ENCODE results near the gene ATL3. TPM values are rescaled to one million over a fixed set of nuclear protein-coding genes. Genes with fewer than 3 reads are reported as not detected.
A peak's percentile ranks its signal among the peaks of the same experiment; 100 is the strongest.
"Not testable (repeated sequence)": the region's sequence is repeated elsewhere in the genome, so short reads cannot be mapped to it uniquely, and the experiment has no call there.

Gene ATL3
- total RNA-seq, 1 experiment from 2014 or later, result 51.0 TPM

- Histone ChIP-seq H3K9me2 (replicated peaks; ENCODE audit: low read length) (no peaks in the 10 kb centered on the region), H3K9ac (ENCODE audit: low read length) (no peak overlapping the region), H3K9me3 (ENCODE audit: low read length) (no peaks in the 10 kb centered on the region), H3K4me3 (ENCODE audit: low read length) (no peak overlapping the region), H3K27ac (ENCODE audit: low read length) (no peak overlapping the region), H3K36me3 (ENCODE audit: low read depth, low read length) (peaks cover 43% of the 10 kb centered on the region), H3K79me2 (ENCODE audit: low read length) (no peaks in the 10 kb centered on the region), H2AFZ (ENCODE audit: low read length) (no peak overlapping the region), H3K4me1 (ENCODE audit: insufficient read depth, low read length) (no peaks in the 10 kb centered on the region), H3F3A (ENCODE audit: low read length, unreplicated experiment) (no peaks in the 10 kb centered on the region), H4K20me1 (ENCODE audit: low read length) (no peaks in the 10 kb centered on the region), H3K27me3 (ENCODE audit: low read length) (no peaks in the 10 kb centered on the region), H3K4me2 (ENCODE audit: low read length) (no peak overlapping the region)
- ChIA-PET POLR2A (ENCODE audit: unreplicated experiment) (no interaction called here), CTCF (no interaction called here)
- TF ChIP-seq CTCF (conservative IDR thresholded peaks at IDR 0.05; ENCODE audit: low read depth, low read length), result no peak
- TF ChIP-seq EZH2 (IDR thresholded peaks at IDR 0.05; ENCODE audit: low read length, unreplicated experiment), result no peak
- no TSS peak for BruUV-seq (replicated peaks)
- intact Hi-C loops (cut with micrococcal nuclease), result no loop called here
- no peak for DNase-seq
- ATAC-seq, result no peak
Observed at GRCh38 chr11:63643205-63643604, 28.0 kb downstream of the ATL3 start.

- POLR2A ChIA-PET (ENCODE audit: unreplicated experiment), result no interaction called here
- no peak overlapping the region for H3K4me2 ChIP-seq (ENCODE audit: low read length)
- H3K4me1 ChIP-seq (ENCODE audit: insufficient read depth, low read length), result no peaks in the 10 kb centered on the region
- no peak overlapping the region for H3K27ac ChIP-seq (ENCODE audit: low read length)
- CTCF ChIA-PET, result no interaction called here
- H3F3A ChIP-seq (ENCODE audit: low read length, unreplicated experiment), result no peaks in the 10 kb centered on the region
- H2AFZ ChIP-seq (ENCODE audit: low read length), result no peak overlapping the region
- ATAC-seq (peak; percentile 46), DNase-seq (no peak)
- TF ChIP-seq CTCF (conservative IDR thresholded peaks at IDR 0.05; ENCODE audit: low read depth, low read length) (peak; percentile 47), EZH2 (IDR thresholded peaks at IDR 0.05; ENCODE audit: low read length, unreplicated experiment) (no peak)
- BruUV-seq (replicated peaks), result no TSS peak
- H3K9ac ChIP-seq (ENCODE audit: low read length), result no peak overlapping the region
- intact Hi-C loops (cut with micrococcal nuclease), result no loop called here
- no peaks in the 10 kb centered on the region for H3K9me2 ChIP-seq (replicated peaks; ENCODE audit: low read length)
- H3K4me3 ChIP-seq (ENCODE audit: low read length), result no peak overlapping the region
- H3K9me3 ChIP-seq (ENCODE audit: low read length), result no peaks in the 10 kb centered on the region
- H3K27me3 ChIP-seq (ENCODE audit: low read length), result no peaks in the 10 kb centered on the region
- no peaks in the 10 kb centered on the region for H3K79me2 ChIP-seq (ENCODE audit: low read length)
- H3K36me3 ChIP-seq (ENCODE audit: low read depth, low read length), result peaks cover 45% of the 10 kb centered on the region
- no peaks in the 10 kb centered on the region for H4K20me1 ChIP-seq (ENCODE audit: low read length)
Observed at GRCh38 chr11:63641727-63642126, 29.4 kb downstream of the ATL3 start.

- Histone ChIP-seq H3K4me2 (ENCODE audit: low read length) (no peak overlapping the region), H3K79me2 (ENCODE audit: low read length) (no peaks in the 10 kb centered on the region), H3K4me3 (ENCODE audit: low read length) (no peak overlapping the region), H3K27me3 (ENCODE audit: low read length) (no peaks in the 10 kb centered on the region), H3K4me1 (ENCODE audit: insufficient read depth, low read length) (no peaks in the 10 kb centered on the region), H4K20me1 (ENCODE audit: low read length) (no peaks in the 10 kb centered on the region), H3K9ac (ENCODE audit: low read length) (no peak overlapping the region), H3K9me2 (replicated peaks; ENCODE audit: low read length) (no peaks in the 10 kb centered on the region), H3F3A (ENCODE audit: low read length, unreplicated experiment) (no peaks in the 10 kb centered on the region), H2AFZ (ENCODE audit: low read length) (no peak overlapping the region), H3K27ac (ENCODE audit: low read length) (no peak overlapping the region), H3K36me3 (ENCODE audit: low read depth, low read length) (peaks cover 57% of the 10 kb centered on the region), H3K9me3 (ENCODE audit: low read length) (no peaks in the 10 kb centered on the region)
- ATAC-seq (no peak), DNase-seq (peak; percentile 64)
- no peak for TF ChIP-seq EZH2 (IDR thresholded peaks at IDR 0.05; ENCODE audit: low read length, unreplicated experiment)
- peak; percentile 73 for TF ChIP-seq CTCF (conservative IDR thresholded peaks at IDR 0.05; ENCODE audit: low read depth, low read length)
- intact Hi-C loops (cut with micrococcal nuclease), result loop anchor here (1.0 to 10.0 kb wide), 3 partner anchors 31 to 515 kb away; partner anchors contain the start of gene ATL3
- BruUV-seq (replicated peaks), result no TSS peak
- POLR2A ChIA-PET (ENCODE audit: unreplicated experiment), result no interaction called here
- CTCF ChIA-PET, result interaction anchor here (0.5 to 1.9 kb wide), 4 partner anchors 16 to 103 kb away, joined by 3 to 26 read pairs (median 3); partner anchors contain the start of gene PLAAT4
Observed at GRCh38 chr11:63639199-63639832, 31.9 kb downstream of the ATL3 start.

GRCh38 chr11:63638436-63638835 is 32.7 kb downstream of the ATL3 start:
- not testable (repeated sequence) for H3K4me3 ChIP-seq (ENCODE audit: low read length); ATAC-seq
- intact Hi-C loops (cut with micrococcal nuclease), result loop anchor here (2.0 to 10.0 kb wide), 2 partner anchors 32 to 514 kb away; partner anchors contain the start of gene ATL3

More at GRCh38 chr11:63638436-63638835, 32.7 kb downstream of the ATL3 start:
- peaks cover 50% of the 10 kb centered on the region for H3K36me3 ChIP-seq (ENCODE audit: low read depth, low read length)
- H3K4me2 ChIP-seq (ENCODE audit: low read length); H3K9me3 ChIP-seq (ENCODE audit: low read length); H4K20me1 ChIP-seq (ENCODE audit: low read length); H3K27me3 ChIP-seq (ENCODE audit: low read length); DNase-seq; POLR2A ChIA-PET (ENCODE audit: unreplicated experiment); H3K79me2 ChIP-seq (ENCODE audit: low read length); H3K9me2 ChIP-seq (replicated peaks; ENCODE audit: low read length); H2AFZ ChIP-seq (ENCODE audit: low read length); BruUV-seq (replicated peaks); H3K27ac ChIP-seq (ENCODE audit: low read length); H3K9ac ChIP-seq (ENCODE audit: low read length); H3F3A ChIP-seq (ENCODE audit: low read length, unreplicated experiment); H3K4me1 ChIP-seq (ENCODE audit: insufficient read depth, low read length): not testable (repeated sequence)
- CTCF ChIA-PET, result interaction anchor here (0.6 to 1.9 kb wide), 2 partner anchors 100 to 102 kb away, joined by 3 to 26 read pairs; partner anchors contain the start of gene PLAAT4
